Hepatocyte (in vitro differentiated cells): ENCODE measurements around the gene HEBP2.

Experiments
- EZH2 ChIP-seq: fragments of 200-600 bp; sonication (generic); IDR thresholded peaks from 2 replicates; pipeline ENCODE4 v1.6.1; 2016; ENCODE audit warnings: antibody characterized with exemption, mild to moderate bottlenecking, borderline replicate concordance
- TF ChIP-seq, protein P1 (sequence below): fragments of 200-600 bp; sonication (generic); IDR thresholded peaks from 2 replicates; pipeline ENCODE4 v1.5.1; 2016; ENCODE audit warnings: antibody characterized with exemption, mild to moderate bottlenecking; ENCODE audit not compliant: poor library complexity

DNA sequence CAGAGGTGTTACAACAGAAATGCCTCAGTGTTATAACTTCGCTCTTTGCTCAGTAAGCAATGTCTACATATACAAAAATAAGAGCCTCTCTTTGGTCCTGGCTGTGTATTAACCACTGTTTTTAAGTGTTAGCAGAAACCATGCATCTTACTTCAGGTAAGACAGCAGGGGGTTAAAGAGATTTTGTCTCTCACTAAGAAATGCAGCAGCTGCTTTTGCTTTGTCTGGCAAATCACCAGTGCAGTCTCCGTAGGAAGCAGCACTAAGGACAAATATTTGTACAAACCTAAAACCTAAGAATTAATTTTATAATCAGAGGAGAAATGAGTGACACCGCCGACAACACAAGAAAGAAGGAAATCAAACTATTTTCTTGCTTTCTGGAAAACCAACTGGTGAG lies 25.6 kb upstream of the HEBP2 start:
- TF ChIP-seq, protein P1, sequence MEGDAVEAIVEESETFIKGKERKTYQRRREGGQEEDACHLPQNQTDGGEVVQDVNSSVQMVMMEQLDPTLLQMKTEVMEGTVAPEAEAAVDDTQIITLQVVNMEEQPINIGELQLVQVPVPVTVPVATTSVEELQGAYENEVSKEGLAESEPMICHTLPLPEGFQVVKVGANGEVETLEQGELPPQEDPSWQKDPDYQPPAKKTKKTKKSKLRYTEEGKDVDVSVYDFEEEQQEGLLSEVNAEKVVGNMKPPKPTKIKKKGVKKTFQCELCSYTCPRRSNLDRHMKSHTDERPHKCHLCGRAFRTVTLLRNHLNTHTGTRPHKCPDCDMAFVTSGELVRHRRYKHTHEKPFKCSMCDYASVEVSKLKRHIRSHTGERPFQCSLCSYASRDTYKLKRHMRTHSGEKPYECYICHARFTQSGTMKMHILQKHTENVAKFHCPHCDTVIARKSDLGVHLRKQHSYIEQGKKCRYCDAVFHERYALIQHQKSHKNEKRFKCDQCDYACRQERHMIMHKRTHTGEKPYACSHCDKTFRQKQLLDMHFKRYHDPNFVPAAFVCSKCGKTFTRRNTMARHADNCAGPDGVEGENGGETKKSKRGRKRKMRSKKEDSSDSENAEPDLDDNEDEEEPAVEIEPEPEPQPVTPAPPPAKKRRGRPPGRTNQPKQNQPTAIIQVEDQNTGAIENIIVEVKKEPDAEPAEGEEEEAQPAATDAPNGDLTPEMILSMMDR = no peak
- TF ChIP-seq EZH2 = no peak
